ENCODE results near the gene EPHB2. TPM values are rescaled to one million over a fixed set of nuclear protein-coding genes. Genes with fewer than 3 reads are reported as not detected.
"Not testable (repeated sequence)": the region's sequence is repeated elsewhere in the genome, so short reads cannot be mapped to it uniquely, and the experiment has no call there.

The EPHB2 gene
- total RNA-seq, 1 donor from 2014 or later, result 69.4 TPM

GRCh38 chr1:22841142-22841541 is 130.5 kb downstream of the EPHB2 start:
- H3K27me3 Mint-ChIP-seq, result no peaks in the 10 kb centered on the region
- no peak overlapping the region for H3K27ac Mint-ChIP-seq
- TF ChIP-seq CTCF (IDR thresholded peaks at IDR 0.05; ENCODE audit: unreplicated experiment), result no peak
- peaks cover 2% of the 10 kb centered on the region for H3K36me3 Mint-ChIP-seq (ENCODE audit: insufficient read depth)
- peaks cover 28% of the 10 kb centered on the region for H3K4me1 Mint-ChIP-seq (ENCODE audit: low read depth)
- no peak for DNase-seq (ENCODE audit: low spot score, unreplicated experiment)
- H3K4me3 Mint-ChIP-seq (ENCODE audit: low read depth), result no peak overlapping the region
- H3K9me3 Mint-ChIP-seq (ENCODE audit: low read depth), result no peaks in the 10 kb centered on the region

DNA sequence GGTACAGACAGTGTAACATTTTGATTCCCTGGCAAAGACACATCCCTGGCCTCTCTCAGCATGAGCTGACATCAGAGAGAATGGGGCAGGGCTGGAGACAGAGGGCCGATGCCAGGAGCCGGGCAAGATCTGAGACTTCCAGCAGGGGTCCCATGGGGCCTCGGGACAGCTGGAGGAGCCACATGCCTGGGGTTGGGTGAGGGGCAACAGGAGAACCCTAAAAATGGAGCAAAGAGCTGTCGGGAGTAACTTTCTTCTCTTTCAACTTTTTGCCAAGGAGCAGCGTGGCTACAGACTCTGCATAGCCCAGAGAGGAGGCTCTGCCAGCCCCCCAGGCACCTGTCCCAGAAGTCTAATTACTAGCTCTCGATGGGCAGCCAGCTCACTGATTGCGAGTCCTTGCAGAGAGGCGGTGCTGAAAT is 131.2 kb downstream of the EPHB2 start:
- TF ChIP-seq CTCF (IDR thresholded peaks at IDR 0.05; ENCODE audit: unreplicated experiment), result no peak
- no peak for DNase-seq (ENCODE audit: low spot score, unreplicated experiment)
- Mint-ChIP-seq H3K36me3 (ENCODE audit: insufficient read depth) (peaks cover 2% of the 10 kb centered on the region), H3K4me3 (ENCODE audit: low read depth) (no peak overlapping the region), H3K27ac (no peak overlapping the region), H3K4me1 (ENCODE audit: low read depth) (peaks cover 24% of the 10 kb centered on the region), H3K27me3 (no peaks in the 10 kb centered on the region), H3K9me3 (ENCODE audit: low read depth) (no peaks in the 10 kb centered on the region)

GRCh38 chr1:22843441-22844183 is 133.0 kb downstream of the EPHB2 start:
- not testable (repeated sequence) for DNase-seq (ENCODE audit: low spot score, unreplicated experiment); H3K9me3 Mint-ChIP-seq (ENCODE audit: low read depth); H3K27ac Mint-ChIP-seq; H3K36me3 Mint-ChIP-seq (ENCODE audit: insufficient read depth); H3K27me3 Mint-ChIP-seq; H3K4me3 Mint-ChIP-seq (ENCODE audit: low read depth)
- peaks cover 17% of the 10 kb centered on the region for H3K4me1 Mint-ChIP-seq (ENCODE audit: low read depth)

GRCh38 chr1:22844621-22845020 is 134.0 kb downstream of the EPHB2 start:
- no peak for DNase-seq (ENCODE audit: low spot score, unreplicated experiment)
- Mint-ChIP-seq H3K27ac (no peak overlapping the region), H3K4me3 (ENCODE audit: low read depth) (no peak overlapping the region), H3K4me1 (ENCODE audit: low read depth) (peaks cover 28% of the 10 kb centered on the region), H3K27me3 (no peaks in the 10 kb centered on the region), H3K9me3 (ENCODE audit: low read depth) (no peaks in the 10 kb centered on the region), H3K36me3 (ENCODE audit: insufficient read depth) (no peaks in the 10 kb centered on the region)
- TF ChIP-seq CTCF (IDR thresholded peaks at IDR 0.05; ENCODE audit: unreplicated experiment), result no peak

GRCh38 chr1:22845398-22845935 is 134.8 kb downstream of the EPHB2 start:
- Mint-ChIP-seq H3K9me3 (ENCODE audit: low read depth) (no peaks in the 10 kb centered on the region), H3K36me3 (ENCODE audit: insufficient read depth) (no peaks in the 10 kb centered on the region), H3K4me1 (ENCODE audit: low read depth) (peaks cover 36% of the 10 kb centered on the region), H3K27me3 (no peaks in the 10 kb centered on the region), H3K27ac (peak overlapping the region; percentile 14), H3K4me3 (ENCODE audit: low read depth) (no peak overlapping the region)
- TF ChIP-seq CTCF (IDR thresholded peaks at IDR 0.05; ENCODE audit: unreplicated experiment), result no peak
- DNase-seq (ENCODE audit: low spot score, unreplicated experiment), result no peak

GRCh38 chr1:22846458-22846857 is 135.8 kb downstream of the EPHB2 start:
- TF ChIP-seq CTCF (IDR thresholded peaks at IDR 0.05; ENCODE audit: unreplicated experiment), result no peak
- Mint-ChIP-seq H3K27ac (no peak overlapping the region), H3K4me1 (ENCODE audit: low read depth) (peaks cover 40% of the 10 kb centered on the region), H3K4me3 (ENCODE audit: low read depth) (no peak overlapping the region), H3K27me3 (no peaks in the 10 kb centered on the region), H3K9me3 (ENCODE audit: low read depth) (no peaks in the 10 kb centered on the region), H3K36me3 (ENCODE audit: insufficient read depth) (no peaks in the 10 kb centered on the region)
- DNase-seq (ENCODE audit: low spot score, unreplicated experiment), result no peak
